NCI-H446 (cell line): ENCODE data around the gene ENOX1.

Experiments used
- DNase-seq, 2 experiments: peaks; one replicate each; lab custom pipeline; 2025; lab: John Stamatoyannopoulos, UW

Gene ENOX1

GRCh38 chr13:43315522-43315921, 471.2 kb downstream of the ENOX1 start:
- no peak for DNase-seq

GRCh38 chr13:43309311-43309710, 477.5 kb downstream of the ENOX1 start:
- DNase-seq, result no peak

GRCh38 chr13:43307921-43308433, 478.8 kb downstream of the ENOX1 start:
- peak; percentile 74 to 90 for DNase-seq

GRCh38 chr13:43307221-43307920, 479.4 kb downstream of the ENOX1 start:
- DNase-seq, result no peak

GRCh38 chr13:43306372-43306771, 480.4 kb downstream of the ENOX1 start:
- no peak for DNase-seq

- no peak for DNase-seq
Observed at GRCh38 chr13:43305416-43305815, 481.4 kb downstream of the ENOX1 start.

- peak in 1 of 2 experiments; percentile 36 for DNase-seq
Observed at GRCh38 chr13:43304945-43305344, 481.8 kb downstream of the ENOX1 start.

GRCh38 chr13:43304449-43304848, 482.3 kb downstream of the ENOX1 start:
- DNase-seq, result no peak

- peak; percentile 83 to 90 for DNase-seq
Observed at GRCh38 chr13:43303033-43303729, 483.6 kb downstream of the ENOX1 start.

GRCh38 chr13:43301346-43301969, 485.3 kb downstream of the ENOX1 start:
- DNase-seq, result peak in 1 of 2 experiments; percentile 51

GRCh38 chr13:43300865-43301264, 485.9 kb downstream of the ENOX1 start:
- DNase-seq, result peak in 1 of 2 experiments; percentile 12

- no peak for DNase-seq
Observed at GRCh38 chr13:43299374-43299773, 487.4 kb downstream of the ENOX1 start.

GRCh38 chr13:43298816-43299215, 488.0 kb downstream of the ENOX1 start:
- DNase-seq, result peak in 1 of 2 experiments; percentile 44

- no peak for DNase-seq
Observed at GRCh38 chr13:43297967-43298678, 488.6 kb downstream of the ENOX1 start.

- DNase-seq, result no peak
Observed at GRCh38 chr13:43295825-43296564, 490.8 kb downstream of the ENOX1 start.

GRCh38 chr13:43295321-43295720, 491.5 kb downstream of the ENOX1 start:
- no peak for DNase-seq

- peak in 1 of 2 experiments; percentile 65 for DNase-seq
Observed at GRCh38 chr13:43294412-43294811, 492.4 kb downstream of the ENOX1 start.

- DNase-seq, result no peak
Observed at GRCh38 chr13:43293986-43294385, 492.8 kb downstream of the ENOX1 start.

GRCh38 chr13:43293561-43293960, 493.2 kb downstream of the ENOX1 start:
- no peak for DNase-seq

- DNase-seq, result no peak
Observed at GRCh38 chr13:43293008-43293407, 493.8 kb downstream of the ENOX1 start.

- no peak for DNase-seq
Observed at GRCh38 chr13:43291287-43292060, 495.3 kb downstream of the ENOX1 start.
